Endothelial cell of umbilical vein (primary cell): Measurements from ENCODE around the gene KIAA2012. TPM values are rescaled to one million over a fixed set of nuclear protein-coding genes. Genes with fewer than 3 reads are reported as not detected.

Source experiments
- BruUV-seq: library from RNA; stranded (reverse); fragments of 400-500 nt; replicated peaks from 2 replicates; lab custom pipeline; 2021; lab: Mats Ljungman, UMichigan
- CTCF ChIA-PET: fragments of 300-600, 350-600 bp; sonication (Branson Sonifier 250); formaldehyde crosslinking; loops from one replicate; lab custom pipeline; 2021; ENCODE audit warnings: antibody characterized with exemption, inconsistent platforms; lab: Charles Lee
- POLR2A ChIA-PET: fragments of 300-600, 350-600 bp; sonication (Branson Sonifier 250); formaldehyde crosslinking; loops from one replicate; lab custom pipeline; 2021; ENCODE audit warnings: antibody characterized with exemption, inconsistent platforms; lab: Charles Lee
- DNase-seq: peaks from one replicate; pipeline ENCODE4 v3.0.0-alpha.2; 2011; ENCODE audit warnings: low read depth, low spot score
- FAIRE-seq: peaks from 2 replicates; lab custom pipeline; 2011; peaks lifted over from hg19 to GRCh38; lab: Jason Lieb, UNC
- H2AFZ ChIP-seq: 2 replicates; pipeline ENCODE4 v1.6.0; 2012; ENCODE audit warnings: low read depth, low read length, control low read depth, inconsistent platforms
- H3K27ac ChIP-seq: 2 replicates; pipeline ENCODE4 v1.5.1; 2011; ENCODE audit warnings: low read depth, mild to moderate bottlenecking, control low read depth, low read length, moderate library complexity; ENCODE audit not compliant: insufficient read depth
- H3K27me3 ChIP-seq, 2 experiments: 2 replicates each; pipeline versions ENCODE4 v1.6.0 to v1.6.1; 2011; ENCODE audit warnings: low read length in 2 of 2, mixed read lengths in 1 of 2; ENCODE audit not compliant: control insufficient read depth in 2 of 2, insufficient read depth in 2 of 2
- H3K36me3 ChIP-seq, 2 experiments: 2 replicates in 1 of 2; 3 replicates in 1 of 2; pipeline ENCODE4 v1.5.1; 2011; ENCODE audit warnings: low read length in 2 of 2, mild to moderate bottlenecking in 1 of 2, moderate library complexity in 1 of 2; ENCODE audit not compliant: control insufficient read depth in 2 of 2, insufficient read depth in 2 of 2; ENCODE audit errors: extremely low read depth in 1 of 2
- H3K4me1 ChIP-seq: 3 replicates; pipeline ENCODE4 v1.5.1; 2011; ENCODE audit warnings: mild to moderate bottlenecking, low read length; ENCODE audit not compliant: control insufficient read depth, insufficient read depth; ENCODE audit errors: extremely low read depth
- H3K4me2 ChIP-seq: 2 replicates; pipeline ENCODE4 v1.6.1; 2011; ENCODE audit warnings: low read length, control low read depth, mixed read lengths; ENCODE audit not compliant: insufficient read depth
- H3K4me3 ChIP-seq, 3 experiments: fragments of 200-600 bp in 1 of 3; sonication (generic), shearing (Covaris generic) in 1 of 3; replicated peaks in 1 of 3; 2 replicates each; pipeline ENCODE4 v1.5.1; 2011 to 2016; ENCODE audit warnings: control low read depth in 3 of 3, low read length in 3 of 3, mild to moderate bottlenecking in 2 of 3, inconsistent platforms in 1 of 3, low read depth in 1 of 3, moderate library complexity in 1 of 3; ENCODE audit not compliant: insufficient read depth in 1 of 3
- H3K79me2 ChIP-seq: 2 replicates; pipeline ENCODE4 v1.6.0; 2012; ENCODE audit warnings: low read length, inconsistent platforms; ENCODE audit not compliant: control insufficient read depth, insufficient read depth
- H3K9ac ChIP-seq: replicated peaks from 2 replicates; pipeline ENCODE3; 2011; ENCODE audit warnings: low read length, control low read depth; ENCODE audit not compliant: insufficient read depth; ENCODE audit errors: extremely low read depth
- H3K9me1 ChIP-seq: replicated peaks from 3 replicates; pipeline ENCODE4 v1.6.0; 2011; ENCODE audit warnings: mild to moderate bottlenecking, low read length; ENCODE audit not compliant: control insufficient read depth, insufficient read depth; ENCODE audit errors: extremely low read depth
- H3K9me3 ChIP-seq: replicated peaks from 2 replicates; pipeline ENCODE4 v1.5.1; 2012; ENCODE audit warnings: low read length, inconsistent platforms; ENCODE audit not compliant: control insufficient read depth, insufficient read depth
- H4K20me1 ChIP-seq: replicated peaks from 2 replicates; pipeline ENCODE3; 2011; ENCODE audit warnings: mild to moderate bottlenecking, low read length; ENCODE audit not compliant: control insufficient read depth, insufficient read depth; ENCODE audit errors: extremely low read depth
- CTCF ChIP-seq, 2 donors: IDR thresholded peaks; 1 replicate in 1 of 2; 2 replicates in 1 of 2; pipeline ENCODE4 v1.5.1; 2011; ENCODE audit warnings: low read length in 2 of 2, mild to moderate bottlenecking in 2 of 2, moderate library complexity in 2 of 2, control low read depth in 1 of 2, inconsistent platforms in 1 of 2, low read depth in 1 of 2; ENCODE audit not compliant: insufficient read depth in 1 of 2; ENCODE audit errors: extremely low read depth in 1 of 2
- EZH2 ChIP-seq: IDR thresholded peaks from 2 replicates; pipeline ENCODE4 v1.6.1; 2012; ENCODE audit warnings: borderline replicate concordance, low read depth, mild to moderate bottlenecking, moderate library complexity, low read length, inconsistent platforms; ENCODE audit not compliant: severe bottlenecking
- FOS ChIP-seq: IDR thresholded peaks from 2 replicates; pipeline ENCODE4 v1.6.1; 2011; ENCODE audit warnings: mild to moderate bottlenecking, low read length, moderate library complexity, borderline replicate concordance; ENCODE audit not compliant: insufficient read depth
- GATA2 ChIP-seq: IDR thresholded peaks from 2 replicates; pipeline ENCODE4 v1.7.0; 2011; ENCODE audit warnings: low read depth, mild to moderate bottlenecking, moderate library complexity, mixed read lengths, low read length; ENCODE audit not compliant: insufficient read length, insufficient read depth
- JUN ChIP-seq: IDR thresholded peaks from 2 replicates; pipeline ENCODE4 v1.6.1; 2011; ENCODE audit warnings: borderline replicate concordance, low read depth; ENCODE audit not compliant: insufficient read length, insufficient read depth
- MAX ChIP-seq: IDR thresholded peaks from 2 replicates; pipeline ENCODE4 v1.6.1; 2011; ENCODE audit not compliant: insufficient read depth, insufficient read length
- MYC ChIP-seq: IDR thresholded peaks from one replicate; pipeline ENCODE4 v1.6.1; 2011; ENCODE audit warnings: mild to moderate bottlenecking, low read depth, low read length
- POLR2A ChIP-seq: IDR thresholded peaks from 2 replicates; pipeline ENCODE4 v1.6.1; 2012; ENCODE audit warnings: low read depth, mild to moderate bottlenecking, control low read depth, low read length
- POLR2AphosphoS5 ChIP-seq: IDR thresholded peaks from 2 replicates; pipeline ENCODE4 v1.6.1; 2012; ENCODE audit warnings: low read depth, mild to moderate bottlenecking, control low read depth, low read length, moderate library complexity; ENCODE audit not compliant: insufficient read depth
- dilution Hi-C: fragments of 300-500 bp; cut with MboI; formaldehyde crosslinking; loops from one replicate; pipeline ENCODE4 v1.15.0; 2019; ENCODE audit warnings: low sequenced_read_pairs; ENCODE audit not compliant: extremely low pct_ligation_motif_present
- intact Hi-C: fragments of 100-400 bp; cut with micrococcal nuclease; formaldehyde crosslinking; loops from one replicate; pipeline ENCODE4 v1.10.0; 2022
- polyA plus RNA-seq, 4 experiments: library from polyadenylated mRNA; depleted of rRNA in 3 of 4; stranded (reverse) in 3 of 4; unstranded in 1 of 4; fragments of >200 nt; gene quantifications; 2 replicates each; pipeline versions ENCODE4 v1.2.1 to v1.2.3, GENCODE V29; 2011 to 2012; ENCODE audit warnings: missing spikeins in 1 of 4
- total RNA-seq: library from RNA; stranded (reverse); gene quantifications from 2 replicates; pipeline ENCODE4 v1.2.3, GENCODE V29; 2021

Gene KIAA2012
- total and polyA plus RNA-seq, 2 donors (not counting 3 experiments of a cell fraction or from before 2014, with no cell fraction given), result not detected

GRCh38 chr2:202064171-202064880, 8.7 kb upstream of the KIAA2012 start:
- FAIRE-seq (no peak), DNase-seq (no peak)
- Histone ChIP-seq H2AFZ (no peak overlapping the region), H3K4me2 (no peak overlapping the region), H3K9me3 (no peaks in the 10 kb centered on the region), H3K27me3 (peaks cover 0 to 10% of the 10 kb centered on the region in 2 experiments), H3K79me2 (no peaks in the 10 kb centered on the region), H3K4me1 (no peaks in the 10 kb centered on the region), H3K9me1 (no peaks in the 10 kb centered on the region), H3K9ac (no peak overlapping the region), H3K27ac (no peak overlapping the region), H3K4me3 (no peak overlapping the region), H4K20me1 (no peaks in the 10 kb centered on the region), H3K36me3 (no peaks in the 10 kb centered on the region)
- dilution Hi-C loops (no loop called here), intact Hi-C loops (loop anchor here (5.0 kb wide), 1 partner anchor 267 kb away; no protein-coding TSS in a partner anchor)
- CTCF ChIA-PET, result interaction anchor here (0.7 to 2.4 kb wide), 3 partner anchors 9 to 204 kb away, joined by 3 to 15 read pairs (median 6); partner anchors contain the start of gene KIAA2012
- POLR2A ChIA-PET, result no interaction called here
- BruUV-seq, result no TSS peak
- TF ChIP-seq EZH2 (no peak), CTCF (IDR thresholded peaks at IDR 0.05; ENCODE audit: extremely low read depth in 1 of 2, insufficient read depth in 1 of 2, low read depth in 1 of 2, low read length in 2 of 2) (no peak), GATA2 (no peak), MYC (no peak), MAX (no peak), POLR2A (no peak), FOS (no peak), JUN (no peak), POLR2AphosphoS5 (no peak)
